HepG2 (cell line): ENCODE measurements around the gene PLSCR1.

Source experiments
- BHLHE40 ChIP-seq: IDR thresholded peaks from 2 replicates; pipeline ENCODE4 v1.6.1; 2011; ENCODE audit warnings: low read length, improper control_type of control experiment
- BRD4 ChIP-seq: sonication (generic); formaldehyde crosslinking; IDR thresholded peaks from 2 replicates; pipeline ENCODE4 v1.4.0; 2020; ENCODE audit warnings: missing genetic modification reagents
- EP300 ChIP-seq, 3 experiments: sonication (generic) in 1 of 3; formaldehyde crosslinking in 1 of 3; IDR thresholded peaks; 2 replicates each; pipeline versions ENCODE4 v1.5.1 to v1.6.1; 2011 to 2020; ENCODE audit warnings: low read depth in 2 of 3, low read length in 2 of 3, borderline replicate concordance in 1 of 3, improper control_type of control experiment in 1 of 3, mild to moderate bottlenecking in 1 of 3, missing genetic modification reagents in 1 of 3, moderate library complexity in 1 of 3
- JUNB ChIP-seq: sonication (generic); formaldehyde crosslinking; IDR thresholded peaks from 2 replicates; pipeline ENCODE4 v1.8.0; 2022; ENCODE audit warnings: missing genetic modification reagents, mild to moderate bottlenecking, borderline replicate concordance
- MEIS2 ChIP-seq: sonication (generic); formaldehyde crosslinking; IDR thresholded peaks from 2 replicates; pipeline ENCODE4 v1.9.0; 2021; ENCODE audit warnings: mild to moderate bottlenecking, missing genetic modification reagents
- RNF2 ChIP-seq: fragments of 450-650 bp; conservative IDR thresholded peaks from 2 replicates; pipeline ENCODE4 v1.6.1; 2016; ENCODE audit warnings: low read depth
- SP140L ChIP-seq: sonication (generic); formaldehyde crosslinking; IDR thresholded peaks from 2 replicates; pipeline ENCODE4 v1.4.0; 2020; ENCODE audit warnings: missing genetic modification reagents, borderline replicate concordance
- ZBTB3 ChIP-seq: sonication (generic); formaldehyde crosslinking; IDR thresholded peaks from 2 replicates; pipeline ENCODE4 v1.4.0; 2020; ENCODE audit warnings: low read depth, mild to moderate bottlenecking, moderate library complexity, missing genetic modification reagents, borderline replicate concordance
- ZKSCAN8 ChIP-seq: IDR thresholded peaks from 2 replicates; pipeline ENCODE4 v1.6.1; 2016; ENCODE audit warnings: borderline replicate concordance, missing genetic modification reagents, missing compliant biosample characterization
- ZNF264 ChIP-seq: sonication (generic); formaldehyde crosslinking; IDR thresholded peaks from 2 replicates; pipeline ENCODE4 v1.4.0; 2020; ENCODE audit warnings: missing genetic modification reagents
- ZNF670 ChIP-seq: sonication (generic); formaldehyde crosslinking; IDR thresholded peaks from 2 replicates; pipeline ENCODE4 v1.8.0; 2022; ENCODE audit warnings: mild to moderate bottlenecking, missing genetic modification reagents, borderline replicate concordance
- ZNF746 ChIP-seq: sonication (generic); formaldehyde crosslinking; IDR thresholded peaks from 2 replicates; pipeline ENCODE4 v1.8.0; 2022; ENCODE audit warnings: mild to moderate bottlenecking, missing genetic modification reagents
- TF ChIP-seq, protein P1 (sequence below): sonication (generic); formaldehyde crosslinking; IDR thresholded peaks from 2 replicates; pipeline ENCODE4 v1.9.0; 2021; ENCODE audit warnings: missing genetic modification reagents, borderline replicate concordance

DNA sequence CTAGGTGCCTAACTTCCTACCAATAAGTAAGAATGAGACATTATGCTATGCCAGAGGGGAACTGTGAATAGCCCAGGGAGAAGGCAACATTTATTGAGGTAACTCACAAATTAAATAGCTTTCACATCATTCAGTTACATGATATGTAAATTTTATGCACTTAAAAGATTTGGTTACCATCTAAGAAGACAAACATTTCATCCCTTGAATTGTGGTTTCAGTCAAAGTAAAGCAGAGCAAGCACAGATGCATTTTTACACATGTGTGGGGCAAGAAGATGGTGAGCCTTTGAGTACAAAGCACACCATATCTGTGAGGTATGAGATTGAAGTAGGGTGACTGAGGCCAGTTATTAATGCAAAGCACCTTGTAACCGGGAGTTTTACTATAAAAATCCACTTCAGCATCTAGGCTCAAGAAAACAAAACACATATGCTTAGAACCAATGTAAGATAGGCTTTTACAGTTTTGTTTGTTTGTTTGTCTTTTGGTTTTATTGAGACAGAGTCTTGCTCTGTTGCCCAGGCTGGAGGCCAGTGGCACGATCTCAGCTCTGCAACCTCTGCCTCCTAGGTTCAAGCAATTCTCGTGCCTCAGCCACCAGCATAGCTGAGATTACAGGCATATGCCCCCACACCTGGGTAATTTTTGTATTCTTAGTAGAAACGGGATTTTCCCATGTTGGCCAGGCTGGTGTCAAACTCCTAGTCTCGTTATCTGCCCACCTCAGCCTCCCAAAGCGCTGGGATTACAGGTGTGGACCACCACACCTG is 78.5 kb downstream of the PLSCR1 start:
- TF ChIP-seq BRD4 (CRISPR knock-in tag) (no peak), RNF2 (no peak), EP300 (IDR thresholded peaks at IDR 0.05; ENCODE audit: low read depth in 2 of 2, low read length in 2 of 2) (no peak), EP300 (CRISPR knock-in tag; IDR thresholded peaks at IDR 0.05; ENCODE audit: borderline replicate concordance) (no peak), ZNF746 (CRISPR knock-in tag) (no peak), ZNF670 (CRISPR knock-in tag) (no peak), JUNB (CRISPR knock-in tag) (no peak), ZBTB3 (CRISPR knock-in tag) (no peak), ZKSCAN8 (CRISPR knock-in tag) (no peak), ZNF264 (no peak), BHLHE40 (no peak), SP140L (CRISPR knock-in tag) (no peak), MEIS2 (CRISPR knock-in tag) (no peak)
- TF ChIP-seq, protein P1, sequence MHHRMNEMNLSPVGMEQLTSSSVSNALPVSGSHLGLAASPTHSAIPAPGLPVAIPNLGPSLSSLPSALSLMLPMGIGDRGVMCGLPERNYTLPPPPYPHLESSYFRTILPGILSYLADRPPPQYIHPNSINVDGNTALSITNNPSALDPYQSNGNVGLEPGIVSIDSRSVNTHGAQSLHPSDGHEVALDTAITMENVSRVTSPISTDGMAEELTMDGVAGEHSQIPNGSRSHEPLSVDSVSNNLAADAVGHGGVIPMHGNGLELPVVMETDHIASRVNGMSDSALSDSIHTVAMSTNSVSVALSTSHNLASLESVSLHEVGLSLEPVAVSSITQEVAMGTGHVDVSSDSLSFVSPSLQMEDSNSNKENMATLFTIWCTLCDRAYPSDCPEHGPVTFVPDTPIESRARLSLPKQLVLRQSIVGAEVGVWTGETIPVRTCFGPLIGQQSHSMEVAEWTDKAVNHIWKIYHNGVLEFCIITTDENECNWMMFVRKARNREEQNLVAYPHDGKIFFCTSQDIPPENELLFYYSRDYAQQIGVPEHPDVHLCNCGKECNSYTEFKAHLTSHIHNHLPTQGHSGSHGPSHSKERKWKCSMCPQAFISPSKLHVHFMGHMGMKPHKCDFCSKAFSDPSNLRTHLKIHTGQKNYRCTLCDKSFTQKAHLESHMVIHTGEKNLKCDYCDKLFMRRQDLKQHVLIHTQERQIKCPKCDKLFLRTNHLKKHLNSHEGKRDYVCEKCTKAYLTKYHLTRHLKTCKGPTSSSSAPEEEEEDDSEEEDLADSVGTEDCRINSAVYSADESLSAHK (CRISPR knock-in tag) = no peak
